K562 (cell line): ENCODE measurements around the gene OPN1MW2. TPM values are rescaled to one million over a fixed set of nuclear protein-coding genes. Genes with fewer than 3 reads are reported as not detected.
"Not testable (repeated sequence)": the region's sequence is repeated elsewhere in the genome, so short reads cannot be mapped to it uniquely, and the experiment has no call there.

ENCODE experiments used
- ATAC-seq: fragments of 200-7000 bp; cut with Tn5 transposase; 3 replicates; pipeline ENCODE4 v1.9.1; 2020; ENCODE audit warnings: moderate library complexity
- Bru-seq: library from RNA; stranded (reverse); fragments of 400-500 nt; gene quantifications from one replicate; lab custom pipeline; 2021; lab: Mats Ljungman, UMichigan
- BruChase-seq, 2 experiments: library from RNA; stranded (reverse); fragments of 400-500 nt; gene quantifications; one replicate each; lab custom pipeline; 2021; lab: Mats Ljungman, UMichigan
- BruUV-seq: library from RNA; stranded (reverse); fragments of 400-500 nt; replicated peaks from 2 replicates; lab custom pipeline; 2021; lab: Mats Ljungman, UMichigan
- CTCF ChIA-PET: fragments of 300-600 bp; formaldehyde crosslinking; extraction: SDS; loops from one replicate; lab custom pipeline; 2021; ENCODE audit warnings: low intra/inter-chr PET ratio; lab: Yijun Ruan, JAX
- POLR2A ChIA-PET: fragments of 300-600, 350-650 bp; sonication (Branson Sonifier 250); formaldehyde crosslinking; extraction: SDS; loops from one replicate; lab custom pipeline; 2021; ENCODE audit warnings: antibody characterized with exemption, inconsistent platforms; lab: Yijun Ruan, JAX
- DNase-seq, 4 experiments: peaks; one replicate each; pipeline versions ENCODE4 v3.0.0 to v3.0.0-alpha.2; 2011 to 2018; ENCODE audit warnings: low spot score in 3 of 4, mixed read lengths in 3 of 4; ENCODE audit errors: extremely low read depth in 1 of 4
- FAIRE-seq: peaks from 2 replicates; lab custom pipeline; 2011; peaks lifted over from hg19 to GRCh38; lab: Jason Lieb, UNC
- H2AFZ ChIP-seq: 2 replicates; pipeline ENCODE4 v1.6.0; 2011; ENCODE audit warnings: low read depth, low read length, control low read depth, inconsistent platforms
- H3K27ac ChIP-seq: fragments of 200-600 bp; 3 replicates; pipeline ENCODE4 v1.8.0; 2011; ENCODE audit warnings: low read depth, mild to moderate bottlenecking, control low read depth, inconsistent platforms, low read length, moderate library complexity, mixed read lengths; ENCODE audit errors: extremely low read depth
- H3K27me3 ChIP-seq, 2 experiments: fragments of 300-600 bp in 1 of 2; 2 replicates in 1 of 2; 3 replicates in 1 of 2; pipeline versions ENCODE4 v1.6.0 to v1.8.0; 2011; ENCODE audit warnings: inconsistent platforms in 2 of 2, low read length in 2 of 2, mild to moderate bottlenecking in 1 of 2, mixed read lengths in 1 of 2, moderate library complexity in 1 of 2; ENCODE audit not compliant: control insufficient read depth in 2 of 2, insufficient read depth in 2 of 2
- H3K36me3 ChIP-seq: fragments of 300-600 bp; 3 replicates; pipeline ENCODE4 v1.8.0; 2011; ENCODE audit warnings: mild to moderate bottlenecking, low read length, inconsistent platforms; ENCODE audit not compliant: control insufficient read depth, insufficient read depth
- H3K4me1 ChIP-seq, 2 experiments: fragments of 200-600 bp in 1 of 2; replicated peaks in 1 of 2; 2 replicates in 1 of 2; 3 replicates in 1 of 2; pipeline versions ENCODE4 v1.5.1 to v1.8.0; 2011; ENCODE audit warnings: inconsistent platforms in 2 of 2, low read length in 2 of 2, mild to moderate bottlenecking in 1 of 2, mixed read lengths in 1 of 2, moderate library complexity in 1 of 2; ENCODE audit not compliant: control insufficient read depth in 2 of 2, insufficient read depth in 2 of 2
- H3K4me2 ChIP-seq: 2 replicates; pipeline ENCODE4 v1.6.1; 2011; ENCODE audit warnings: low read length, control low read depth, inconsistent platforms, mixed read lengths; ENCODE audit not compliant: insufficient read depth
- H3K4me3 ChIP-seq: fragments of 200-600 bp; sonication (generic), shearing (Covaris generic); 2 replicates; pipeline ENCODE4 v1.5.1; 2016; ENCODE audit warnings: control low read depth, inconsistent platforms
- H3K79me2 ChIP-seq: fragments of 200-600 bp; 3 replicates; pipeline ENCODE4 v1.8.0; 2011; ENCODE audit warnings: low read length, inconsistent platforms; ENCODE audit not compliant: control insufficient read depth, insufficient read depth
- H3K9ac ChIP-seq, 2 experiments: 2 replicates each; pipeline versions ENCODE4 v1.6.0 to v1.6.1; 2011; ENCODE audit warnings: low read depth in 2 of 2, low read length in 2 of 2, control low read depth in 1 of 2, inconsistent platforms in 1 of 2, mild to moderate bottlenecking in 1 of 2, mixed read lengths in 1 of 2; ENCODE audit not compliant: insufficient read depth in 1 of 2
- H3K9me1 ChIP-seq: one replicate; pipeline ENCODE4 v1.6.0; 2011; ENCODE audit warnings: inconsistent platforms, mild to moderate bottlenecking, low read length, moderate library complexity; ENCODE audit not compliant: control insufficient read depth, insufficient read depth
- H3K9me3 ChIP-seq: replicated peaks from 2 replicates; pipeline ENCODE4 v1.5.1; 2011; ENCODE audit warnings: low read depth, low read length, inconsistent platforms; ENCODE audit not compliant: control insufficient read depth, insufficient read depth
- H4K20me1 ChIP-seq: replicated peaks from 2 replicates; pipeline ENCODE4 v1.6.1; 2011; ENCODE audit warnings: low read length, inconsistent platforms, mixed read lengths; ENCODE audit not compliant: control insufficient read depth, insufficient read depth
- WGBS: fragments of 100-300 bp; shearing (Covaris generic); methylation state at CpG from one replicate; pipeline ENCODE4 v1.1.6; 2016; ENCODE audit warnings: low coverage, mixed read lengths; ENCODE audit not compliant: insufficient coverage; ENCODE audit errors: missing lambda C conversion rate; 5-methylcytosine and 5-hydroxymethylcytosine counted together
- in situ Hi-C: fragments of 300-500 bp; cut with MboI; formaldehyde crosslinking; loops from 4 replicates; pipeline ENCODE4 v1.15.0; 2018; ENCODE audit warnings: inconsistent platforms, mixed read lengths
- intact Hi-C: fragments of 100-400 bp; cut with micrococcal nuclease; formaldehyde crosslinking; loops from 2 replicates; pipeline ENCODE4 v1.14.2; 2022
- long read RNA-seq, 3 experiments: library from polyadenylated mRNA in 2 of 3; library from RNA in 1 of 3; unstranded in 2 of 3; stranded (forward) in 1 of 3; transcript quantifications; one replicate each; pipeline ENCODE4 v2.0.0, GENCODE V29; 2019 to 2022
- polyA minus RNA-seq, 3 experiments: library from RNA; depleted of rRNA, polyadenylated mRNA; stranded (reverse); fragments of >200 nt; gene quantifications; 2 replicates each; pipeline ENCODE4 v1.2.3, GENCODE V29; 2011
- polyA plus RNA-seq, 8 experiments: library from polyadenylated mRNA; depleted of rRNA in 4 of 8; stranded (reverse) in 5 of 8; unstranded in 3 of 8; fragments of >200 nt; fragmentation: Nextera tagmentation in 2 of 8; fragmentation: Illumina TruSeq in 1 of 8; extraction: Ambion mirVana in 2 of 8; extraction: Trizol in 1 of 8; gene quantifications; 2 replicates each; pipeline versions ENCODE4 v1.2.1 to v1.2.3, GENCODE V29; 2011 to 2014; ENCODE audit warnings: inconsistent platforms in 1 of 8, missing spikeins in 1 of 8
- total RNA-seq, 7 experiments: library from RNA; depleted of rRNA in 6 of 7; stranded (reverse); fragments of >200 nt in 6 of 7; fragmentation: Illumina TruSeq in 2 of 7; extraction: Trizol in 2 of 7; gene quantifications; 2 replicates each; pipeline versions ENCODE4 v1.2.1 to v1.2.3, GENCODE V29; 2011 to 2021; ENCODE audit warnings: low replicate concordance in 1 of 7

The OPN1MW2 gene
- total RNA-seq (2011; cell fraction: chromatin; rRNA removed; ENCODE audit: low replicate concordance), result not detected in 2 replicates
- not detected in 2 replicates for total RNA-seq (2011; cell fraction: nucleolus; rRNA removed)
- not detected in 2 replicates for total RNA-seq (2011; cell fraction: nucleoplasm; rRNA removed)
- total RNA-seq (2014; rRNA removed) (not detected in 2 replicates), total RNA-seq (2014; rRNA removed; fragmentation: Illumina TruSeq; extraction: Trizol) (not detected in 2 replicates), total RNA-seq (2015; rRNA removed; fragmentation: Illumina TruSeq; extraction: Trizol) (not detected in 2 replicates), total RNA-seq (2021) (not detected in 2 replicates), polyA plus RNA-seq (2011; rRNA removed) (0.14 TPM in 1 of 2 replicates, not detected in the other), polyA plus RNA-seq (2014; fragmentation: Illumina TruSeq; extraction: Trizol) (0.17 TPM in 1 of 2 replicates, not detected in the other), polyA plus RNA-seq (2014; fragmentation: Nextera tagmentation; extraction: Ambion mirVana) (under 1 TPM in 1 of 2 experiments, not detected in 1; 0.06 TPM), polyA plus RNA-seq (2014; rRNA removed) (not detected in 2 replicates), polyA minus RNA-seq (2011; rRNA and poly(A)+ RNA removed) (not detected in 2 replicates), Bru-seq, nascent RNA (not detected), BruChase-seq, experiment 1, labeled RNA remaining after a 2-hour chase (not detected), BruChase-seq, experiment 2, labeled RNA remaining after a 6-hour chase (not detected)
- polyA plus RNA-seq (2011; cell fraction: cytosol; rRNA removed), result 0.12 TPM in 1 of 2 replicates, not detected in the other
- polyA plus RNA-seq (2011; cell fraction: nucleus; rRNA removed), result 0.13 TPM in 1 of 2 replicates, not detected in the other
- 0.07 and 0.64 TPM in 2 replicates for polyA plus RNA-seq (2012)
- polyA minus RNA-seq (2011; cell fraction: cytosol; rRNA and poly(A)+ RNA removed), result not detected in 2 replicates
- not detected in 2 replicates for polyA minus RNA-seq (2011; cell fraction: nucleus; rRNA and poly(A)+ RNA removed)
- long read RNA-seq, experiment 1, result 0 reads
- long read RNA-seq, experiment 2, result 0 reads
- long read RNA-seq, experiment 3, result 0 reads

DNA sequence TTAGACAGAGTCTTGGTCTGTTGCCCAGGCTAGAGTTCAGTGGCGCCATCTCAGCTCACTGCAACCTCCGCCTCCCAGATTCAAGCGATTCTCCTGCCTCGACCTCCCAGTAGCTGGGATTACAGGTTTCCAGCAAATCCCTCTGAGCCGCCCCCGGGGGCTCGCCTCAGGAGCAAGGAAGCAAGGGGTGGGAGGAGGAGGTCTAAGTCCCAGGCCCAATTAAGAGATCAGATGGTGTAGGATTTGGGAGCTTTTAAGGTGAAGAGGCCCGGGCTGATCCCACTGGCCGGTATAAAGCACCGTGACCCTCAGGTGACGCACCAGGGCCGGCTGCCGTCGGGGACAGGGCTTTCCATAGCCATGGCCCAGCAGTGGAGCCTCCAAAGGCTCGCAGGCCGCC lies at the start of gene OPN1MW2:
TSS of gene OPN1MW2 (plus strand) at position 301 of the 400 bp plus-strand sequence. CDS start at position 361, 60 bp downstream.
- no CpG with 5 or more reads among the region's 16 CpGs for WGBS
- H3K4me2 ChIP-seq, result not testable (repeated sequence)
- peak; percentile 64; the same call in 1 of the 3 replicates for ATAC-seq

DNA sequence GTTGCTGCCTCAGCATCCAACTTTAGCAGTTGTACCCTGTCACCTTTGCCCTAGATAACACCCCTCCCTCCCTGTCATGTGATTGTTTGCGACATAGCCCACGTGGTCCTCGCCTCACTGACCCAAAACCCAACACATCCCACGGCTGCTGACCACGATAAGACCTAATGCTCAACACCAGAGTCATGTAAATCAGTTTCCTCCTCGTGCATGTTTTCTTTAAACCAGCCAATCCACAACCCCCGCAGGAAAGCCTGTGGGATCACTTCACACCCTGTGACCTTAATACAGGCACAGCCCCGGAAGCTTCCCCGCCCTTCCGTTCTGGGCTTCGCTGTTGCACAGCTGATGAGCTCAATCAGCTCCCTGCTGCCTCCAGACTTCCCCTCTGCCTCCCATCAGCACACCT lies 47.0 kb upstream of the OPN1MW2 start:
- H3K4me3 ChIP-seq, H3K36me3 ChIP-seq, H3K9me3 ChIP-seq, H4K20me1 ChIP-seq, H3K79me2 ChIP-seq, H3K4me1 ChIP-seq, CTCF ChIA-PET, H3K27me3 ChIP-seq, intact Hi-C loops, DNase-seq, H3K9ac ChIP-seq, H3K27ac ChIP-seq, H3K4me2 ChIP-seq, BruUV-seq, H2AFZ ChIP-seq, FAIRE-seq, H3K9me1 ChIP-seq, POLR2A ChIA-PET: not testable (repeated sequence)
- no CpG with 5 or more reads among the region's 11 CpGs for WGBS
- in situ Hi-C loops, result loop anchor here (25.0 kb wide), 1 partner anchor 365 kb away; the partner anchor contains the start of genes G6PD and IKBKG
- ATAC-seq, result peak; percentile 98

More for the DNA sequence above, at the start of gene OPN1MW2:
- in situ Hi-C loops, result loop anchor here (25.0 kb wide), 1 partner anchor 93 kb away; no protein-coding TSS in a partner anchor
- H3K4me3 ChIP-seq, FAIRE-seq, BruUV-seq, POLR2A ChIA-PET, CTCF ChIA-PET, intact Hi-C loops, H3K27me3 ChIP-seq, H2AFZ ChIP-seq, H3K27ac ChIP-seq, H4K20me1 ChIP-seq, H3K9me1 ChIP-seq, H3K9me3 ChIP-seq, H3K36me3 ChIP-seq, H3K79me2 ChIP-seq, DNase-seq, H3K9ac ChIP-seq, H3K4me1 ChIP-seq: not testable (repeated sequence)

DNA sequence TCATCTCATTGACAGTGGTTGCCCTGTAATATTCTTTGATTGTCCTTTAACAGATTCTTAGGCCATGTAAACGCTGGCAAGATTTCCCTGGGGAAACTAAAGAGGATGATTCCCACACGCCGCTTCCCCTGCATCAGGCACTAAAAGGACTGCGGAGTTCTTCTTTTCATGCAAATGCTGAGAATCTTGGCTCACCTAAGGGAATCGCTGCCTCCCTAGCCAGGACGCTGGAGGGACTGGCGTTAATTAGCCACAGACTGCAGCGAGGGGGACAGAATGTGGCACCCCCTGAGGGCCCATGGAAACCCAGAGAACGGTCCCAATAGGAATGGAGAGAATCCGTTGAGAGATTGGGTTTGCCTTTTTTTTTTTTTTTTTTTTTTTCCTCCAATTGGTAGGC lies 45.2 kb upstream of the OPN1MW2 start:
- H3K9me3 ChIP-seq, POLR2A ChIA-PET, H2AFZ ChIP-seq, DNase-seq, H3K36me3 ChIP-seq, H3K4me1 ChIP-seq, H3K4me2 ChIP-seq, H3K9ac ChIP-seq, ATAC-seq, intact Hi-C loops, H3K27me3 ChIP-seq, H3K27ac ChIP-seq, CTCF ChIA-PET, H3K4me3 ChIP-seq, H3K79me2 ChIP-seq, BruUV-seq, H3K9me1 ChIP-seq, FAIRE-seq, H4K20me1 ChIP-seq: not testable (repeated sequence)
- in situ Hi-C loops, result loop anchor here (25.0 kb wide), 1 partner anchor 363 kb away; the partner anchor contains the start of genes G6PD and IKBKG
- WGBS, result no CpG with 5 or more reads among the region's 10 CpGs
